ENCODE results near the gene DMAP1.

DNA sequence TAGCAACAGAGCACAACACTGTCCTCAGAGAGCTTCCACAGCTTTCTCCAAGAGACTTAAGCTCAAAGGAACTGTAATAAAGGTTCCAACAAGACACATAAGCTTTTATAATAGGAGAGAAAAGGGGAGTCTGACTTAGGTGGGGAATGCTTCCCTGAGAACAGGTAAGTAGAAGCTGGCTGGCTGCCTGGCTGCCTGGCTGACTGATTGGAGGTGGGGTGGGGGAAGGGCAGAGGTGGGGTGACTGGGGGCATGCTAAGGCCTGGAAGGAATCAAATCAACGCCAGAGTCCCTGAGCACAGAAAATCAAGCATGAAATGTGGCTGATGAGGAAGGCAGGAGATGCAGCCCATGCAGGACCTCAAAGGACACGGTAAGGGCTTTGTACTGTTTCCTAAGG, 45.8 kb downstream of the DMAP1 start:
- TF ChIP-seq, protein P1, sequence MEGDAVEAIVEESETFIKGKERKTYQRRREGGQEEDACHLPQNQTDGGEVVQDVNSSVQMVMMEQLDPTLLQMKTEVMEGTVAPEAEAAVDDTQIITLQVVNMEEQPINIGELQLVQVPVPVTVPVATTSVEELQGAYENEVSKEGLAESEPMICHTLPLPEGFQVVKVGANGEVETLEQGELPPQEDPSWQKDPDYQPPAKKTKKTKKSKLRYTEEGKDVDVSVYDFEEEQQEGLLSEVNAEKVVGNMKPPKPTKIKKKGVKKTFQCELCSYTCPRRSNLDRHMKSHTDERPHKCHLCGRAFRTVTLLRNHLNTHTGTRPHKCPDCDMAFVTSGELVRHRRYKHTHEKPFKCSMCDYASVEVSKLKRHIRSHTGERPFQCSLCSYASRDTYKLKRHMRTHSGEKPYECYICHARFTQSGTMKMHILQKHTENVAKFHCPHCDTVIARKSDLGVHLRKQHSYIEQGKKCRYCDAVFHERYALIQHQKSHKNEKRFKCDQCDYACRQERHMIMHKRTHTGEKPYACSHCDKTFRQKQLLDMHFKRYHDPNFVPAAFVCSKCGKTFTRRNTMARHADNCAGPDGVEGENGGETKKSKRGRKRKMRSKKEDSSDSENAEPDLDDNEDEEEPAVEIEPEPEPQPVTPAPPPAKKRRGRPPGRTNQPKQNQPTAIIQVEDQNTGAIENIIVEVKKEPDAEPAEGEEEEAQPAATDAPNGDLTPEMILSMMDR (conservative IDR thresholded peaks at IDR 0.05 in 1 of 2, IDR thresholded peaks at IDR 0.05 in 1 of 2; ENCODE audit: low read depth in 1 of 2, low read length in 2 of 2) = no peak
- TF ChIP-seq EZH2 (IDR thresholded peaks at IDR 0.05; ENCODE audit: low read length, missing control alignments) = no peak

All from fibroblast of lung (primary cell).